HG03196 (cell line): ENCODE results near the gene INPP4A.

Experiments used
- ATAC-seq: cut with Tn5 transposase; IDR thresholded peaks from one replicate; pipeline ENCODE4 v1.9.1; 2021; ENCODE audit not compliant: unreplicated experiment

The INPP4A gene

DNA sequence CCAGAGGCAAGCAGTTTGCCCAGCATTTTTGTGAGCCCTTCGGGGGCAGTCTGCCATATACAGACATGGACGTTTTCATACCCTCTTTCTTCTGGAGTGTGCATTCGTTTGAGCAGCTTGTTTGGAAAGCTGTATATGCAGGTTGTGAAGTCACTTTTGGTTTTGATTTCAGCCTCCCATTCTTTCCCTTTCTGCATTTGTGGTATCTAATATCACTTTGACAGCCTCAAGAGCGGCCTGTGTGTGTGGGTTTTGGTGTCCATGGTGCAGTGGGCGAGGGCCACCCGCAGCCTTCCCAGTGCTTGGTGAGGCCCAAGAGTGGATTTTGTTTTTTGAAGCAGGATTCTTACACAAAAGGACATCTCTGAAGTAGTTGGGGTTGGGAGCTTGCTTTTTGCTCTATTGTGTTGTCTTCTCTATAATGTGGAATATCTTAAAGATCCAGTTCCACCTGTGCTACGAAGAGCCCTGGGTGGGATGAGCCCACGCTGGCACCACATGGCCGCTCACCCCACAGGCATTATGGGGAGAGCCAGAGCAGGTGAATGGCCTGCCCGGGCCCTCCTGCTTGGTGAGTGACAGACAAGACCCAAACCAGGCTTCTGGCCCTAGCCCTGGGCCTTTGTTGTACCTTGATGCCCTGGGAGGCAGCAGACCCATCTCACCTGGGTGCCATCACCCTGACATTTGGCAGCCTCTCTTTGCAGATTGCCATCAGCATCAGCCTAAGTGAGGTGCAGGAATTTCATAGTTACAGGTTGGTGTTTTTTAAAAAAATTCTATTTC lies 29.5 kb downstream of the INPP4A start:
- ATAC-seq = no peak

DNA sequence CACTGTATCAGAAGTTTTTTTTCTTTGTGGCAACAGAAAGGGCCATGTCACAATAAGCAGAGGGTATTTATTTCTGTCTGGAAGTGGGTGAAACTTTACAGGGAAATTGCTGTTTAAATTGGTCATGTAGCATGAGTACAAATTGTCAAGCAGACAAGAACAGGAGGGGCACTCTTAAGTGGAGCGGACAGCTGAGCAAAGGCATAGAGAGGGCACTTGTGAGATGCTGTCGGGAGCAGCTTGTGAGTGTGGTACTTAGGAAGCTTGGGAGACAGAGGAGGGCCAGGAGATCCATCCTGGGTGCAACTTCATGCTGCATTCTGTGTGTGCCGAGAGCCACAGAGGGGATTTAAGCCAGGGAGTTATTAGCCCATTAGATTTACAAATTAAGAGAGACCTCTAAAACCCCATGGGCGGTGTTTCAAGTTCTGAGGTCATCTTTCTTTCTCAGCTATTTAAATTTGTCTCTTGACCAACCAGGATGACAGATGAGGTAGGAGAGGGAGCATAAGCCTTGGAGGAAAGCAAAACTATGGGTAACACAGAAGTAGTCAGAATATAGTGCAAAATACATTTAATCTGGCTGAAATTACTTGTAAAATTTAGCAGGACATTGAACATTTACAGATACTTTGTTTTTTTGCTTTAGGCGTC lies 30.4 kb downstream of the INPP4A start:
- ATAC-seq = no peak

DNA sequence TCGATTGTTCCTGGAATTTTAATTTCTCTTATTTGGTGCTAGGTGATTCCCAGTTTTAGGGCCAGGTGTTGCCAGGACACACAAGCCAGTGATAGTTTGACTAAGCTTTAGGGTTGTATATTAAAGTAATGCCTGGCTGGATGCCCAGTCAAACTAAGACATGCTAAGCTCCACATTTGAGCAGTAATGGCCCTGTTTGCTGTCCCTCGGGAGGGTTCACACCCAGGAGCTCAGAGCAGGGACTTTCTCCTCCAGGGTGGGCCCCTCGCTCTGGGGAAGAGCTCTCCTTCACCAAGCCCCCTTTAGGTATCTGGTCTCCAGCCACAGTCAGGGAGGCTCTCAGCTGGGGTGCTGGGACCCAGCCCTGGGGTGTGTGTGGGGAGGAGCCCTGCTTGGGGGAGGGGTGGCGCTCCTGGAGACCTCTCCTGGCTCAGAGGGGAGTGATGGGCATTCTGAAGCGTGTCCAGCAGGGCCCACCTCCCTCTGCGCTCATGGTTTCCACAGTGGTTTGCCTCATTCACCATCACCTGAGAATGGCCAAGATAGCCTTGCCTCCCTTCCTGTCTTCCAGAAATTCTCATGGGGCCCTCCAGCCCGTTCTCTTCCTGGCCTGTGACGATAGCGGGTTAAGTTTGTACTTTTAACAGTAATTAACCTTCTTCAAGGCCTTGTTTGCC lies 31.7 kb downstream of the INPP4A start:
- peak; percentile 27 for ATAC-seq

DNA sequence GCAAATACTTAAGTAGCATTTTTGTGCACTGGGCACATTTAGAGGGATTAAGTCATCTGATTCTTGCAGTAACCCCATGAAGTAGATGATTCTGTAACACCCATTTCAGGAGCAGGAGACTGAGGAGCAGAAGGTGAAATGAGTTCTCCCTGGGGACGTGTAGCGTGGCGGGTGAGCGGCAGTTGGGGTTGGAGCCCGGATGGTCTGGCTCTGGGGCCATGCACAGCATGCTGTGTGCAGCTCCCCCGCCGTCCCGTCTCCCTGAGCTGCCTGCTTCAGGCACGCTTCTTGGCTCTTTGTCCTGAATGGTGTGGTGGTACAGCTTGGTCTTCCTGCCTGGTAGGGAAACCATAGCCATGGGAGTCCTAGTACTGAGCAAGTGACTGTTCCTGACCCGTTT lies 32.4 kb downstream of the INPP4A start:
- no peak for ATAC-seq

DNA sequence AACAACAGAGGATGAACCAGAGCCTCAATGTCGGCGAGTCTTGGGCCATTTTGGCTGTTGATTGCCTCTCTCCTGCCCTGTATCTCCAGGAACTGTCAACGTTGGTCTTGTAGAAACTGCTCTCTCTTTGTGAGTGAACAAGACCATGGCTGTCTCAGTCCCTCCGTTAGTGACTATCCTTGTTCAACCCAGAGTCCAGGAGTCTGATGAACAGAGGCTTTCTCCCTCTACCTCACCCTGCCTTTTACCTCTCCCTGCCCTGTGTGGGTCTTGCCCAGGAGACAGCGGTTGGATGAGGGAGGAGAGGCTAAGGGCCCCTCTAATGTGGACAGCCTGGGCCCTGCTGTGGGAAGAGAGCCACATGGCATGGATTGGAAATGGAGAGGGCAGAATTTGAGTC lies 32.8 kb downstream of the INPP4A start:
- ATAC-seq = no peak

DNA sequence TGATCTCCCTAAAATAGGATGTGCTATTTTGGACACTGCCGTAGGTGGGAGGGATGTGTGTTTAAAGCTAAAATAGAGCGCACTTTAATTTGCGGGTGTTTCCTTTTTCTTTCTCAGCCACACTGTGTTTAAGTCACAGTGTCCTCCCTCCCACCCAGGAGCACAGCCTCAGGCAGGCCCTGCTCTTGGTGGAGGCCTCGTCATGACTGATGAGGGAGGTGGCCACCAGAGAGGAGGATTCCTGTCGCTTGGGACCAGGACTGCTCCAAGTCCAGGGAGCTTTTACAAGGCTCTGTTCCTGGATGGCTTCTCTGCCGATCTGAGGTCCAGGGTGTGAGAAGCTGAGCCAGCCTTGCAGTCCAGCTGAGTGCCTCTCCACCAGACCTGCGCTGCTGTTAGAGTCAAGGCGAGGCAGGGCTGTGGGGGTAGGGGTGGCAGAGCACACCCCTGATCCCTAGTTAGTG lies 33.5 kb downstream of the INPP4A start:
- no peak for ATAC-seq

DNA sequence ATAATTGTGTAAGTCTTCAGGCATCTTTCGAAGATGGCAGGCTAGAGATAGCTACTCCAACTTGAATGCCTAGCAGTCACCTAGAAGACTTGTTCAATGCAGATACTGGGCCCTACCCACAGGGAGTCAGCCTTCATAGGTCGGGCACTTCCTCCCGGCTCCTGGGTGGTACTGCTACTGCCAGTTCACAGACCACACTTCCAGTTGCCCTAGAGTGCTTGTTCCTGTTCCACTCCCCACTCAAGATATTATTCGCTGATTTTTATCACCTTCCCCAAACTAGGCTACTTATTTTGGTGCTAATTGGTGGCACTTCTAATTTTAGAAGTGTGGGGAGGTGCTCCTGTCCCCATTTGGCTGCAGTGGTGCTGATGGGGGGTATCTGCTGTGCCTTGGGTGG lies 34.2 kb downstream of the INPP4A start:
- ATAC-seq = no peak

DNA sequence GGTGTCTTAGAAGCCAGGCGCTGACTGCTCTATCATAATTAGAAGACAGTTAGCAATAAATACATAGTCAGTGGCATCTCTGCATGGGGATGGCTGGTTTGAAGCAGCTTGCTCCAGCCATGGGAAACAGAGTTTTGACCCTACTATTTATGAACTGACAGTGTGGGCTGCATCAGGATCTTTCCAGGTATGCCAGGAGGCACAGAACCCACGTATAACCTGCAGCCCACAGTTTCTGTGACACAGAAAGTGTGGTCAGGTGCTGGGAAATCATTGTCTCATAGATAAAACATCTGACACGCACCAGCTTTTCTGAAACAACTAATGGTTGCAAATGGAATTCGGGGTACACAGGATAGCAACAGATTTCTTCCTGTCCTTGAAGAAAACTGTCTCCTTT lies 34.7 kb downstream of the INPP4A start:
- no peak for ATAC-seq

DNA sequence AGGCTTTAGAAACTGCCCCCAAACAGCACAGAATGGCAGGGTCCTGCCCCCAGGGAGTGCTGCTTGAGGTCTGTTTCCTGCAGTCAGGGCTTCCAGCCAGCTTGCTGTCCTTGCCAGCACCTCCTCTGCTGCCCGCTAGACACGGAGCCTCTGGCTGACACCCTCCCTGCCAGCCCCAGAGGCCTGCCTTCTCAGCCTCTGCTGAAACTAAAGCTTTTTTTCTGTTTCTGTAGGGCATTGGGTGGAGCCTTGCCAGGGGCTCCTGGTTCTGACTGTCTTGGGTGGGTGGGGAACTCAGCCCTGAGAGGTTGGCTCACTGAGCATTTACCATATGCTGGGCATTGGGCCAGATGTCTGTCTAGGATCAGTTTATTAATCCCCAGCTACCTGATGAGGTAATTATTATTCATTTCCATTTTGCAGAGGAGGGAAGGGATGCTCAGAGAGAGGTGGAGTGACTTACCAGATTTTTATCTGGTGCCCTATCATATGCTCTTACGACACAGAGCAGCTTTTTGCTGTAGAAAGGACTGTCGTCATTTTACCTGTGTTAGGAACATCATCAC lies 35.4 kb downstream of the INPP4A start:
- peak; percentile 43 for ATAC-seq

DNA sequence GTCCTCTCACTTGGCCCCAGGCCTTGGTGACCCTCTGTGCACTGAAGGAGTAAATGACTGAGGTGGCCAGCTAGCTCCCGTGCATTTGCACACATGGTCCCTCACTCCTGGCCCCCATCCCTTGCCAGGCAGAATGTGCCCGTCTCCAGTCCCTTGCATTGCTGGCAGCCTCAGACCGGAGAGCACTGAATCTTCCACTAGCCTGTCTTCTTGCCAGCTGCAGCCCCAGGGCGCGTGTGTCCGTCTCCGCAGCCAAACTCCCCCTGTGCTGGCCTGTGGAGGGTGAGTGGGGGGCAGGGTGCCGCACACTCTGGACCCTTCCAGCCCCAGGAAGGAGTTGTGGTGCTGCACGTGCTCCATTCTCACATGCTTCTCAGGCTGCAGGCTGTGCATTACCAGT lies 35.9 kb downstream of the INPP4A start:
- ATAC-seq = no peak

DNA sequence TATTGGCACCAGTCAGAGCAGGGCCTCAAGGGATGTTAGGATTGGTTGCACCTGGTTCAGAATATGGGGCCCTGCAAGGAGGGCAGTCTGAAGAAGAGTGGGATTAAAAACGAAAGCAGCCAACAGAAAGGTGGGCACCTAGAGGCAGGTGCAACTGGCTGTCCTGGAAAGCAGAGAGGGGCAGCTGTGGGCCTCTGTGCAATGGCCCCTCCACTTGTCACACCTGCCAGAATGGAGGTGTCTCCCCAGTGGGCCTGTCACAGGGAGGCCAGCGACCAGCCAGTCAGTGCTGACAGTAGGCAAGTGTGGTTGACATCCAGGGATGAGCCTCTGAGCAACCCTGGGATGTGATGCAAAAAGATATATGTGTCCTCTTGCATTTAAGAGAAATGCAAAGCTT lies 37.7 kb downstream of the INPP4A start:
- ATAC-seq = no peak

DNA sequence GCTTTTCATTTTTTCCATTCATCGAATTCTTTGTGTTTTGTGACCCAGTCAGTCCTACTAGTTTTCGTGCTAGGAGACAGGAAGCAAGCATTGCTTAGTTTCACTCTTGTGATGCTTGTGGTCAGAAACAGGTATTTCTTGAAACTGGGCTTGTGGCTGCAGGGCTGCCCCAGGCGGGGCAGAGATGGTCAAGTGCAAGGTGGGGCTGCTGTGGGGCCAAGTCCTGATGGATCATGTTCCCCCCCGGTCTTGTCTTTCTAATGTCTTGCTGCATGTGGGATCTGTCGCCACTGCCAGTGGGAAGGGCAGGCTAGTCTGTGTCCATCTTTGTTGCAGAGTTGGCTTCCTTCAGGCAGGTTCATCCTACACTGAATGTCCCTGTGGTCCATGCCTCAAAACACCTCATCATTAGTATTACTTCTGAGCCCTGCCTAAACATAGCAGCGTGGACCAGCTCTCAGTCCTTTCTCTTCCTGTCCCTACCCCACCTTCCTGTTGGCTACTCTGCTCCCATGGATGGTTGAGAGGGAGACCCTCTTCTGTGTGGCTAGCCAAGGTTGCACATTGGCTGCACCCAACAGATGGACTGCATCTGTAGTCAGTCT lies 38.7 kb downstream of the INPP4A start:
- peak; percentile 63 for ATAC-seq

DNA sequence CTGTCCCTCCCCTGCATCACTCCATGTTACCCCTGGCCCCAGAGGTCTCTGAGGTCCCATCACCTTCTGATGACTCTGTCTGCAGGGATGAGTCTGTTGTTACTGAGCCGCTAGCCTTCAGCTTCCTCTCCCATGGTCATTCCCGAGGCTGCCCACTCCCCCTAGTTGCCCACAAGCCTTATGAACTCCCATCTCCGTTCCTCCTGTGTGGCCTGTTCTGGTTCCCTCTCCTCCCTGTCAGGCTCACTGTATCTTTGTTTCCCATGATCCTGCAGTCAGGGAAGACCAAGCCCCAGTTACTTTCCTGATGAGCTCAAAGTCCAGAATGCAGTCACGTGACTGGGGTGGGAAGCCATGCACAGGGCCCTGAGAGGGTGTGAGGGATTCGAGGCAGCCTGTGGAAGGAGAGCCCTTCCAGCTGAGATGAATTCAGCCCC lies 39.5 kb downstream of the INPP4A start:
- ATAC-seq = no peak

DNA sequence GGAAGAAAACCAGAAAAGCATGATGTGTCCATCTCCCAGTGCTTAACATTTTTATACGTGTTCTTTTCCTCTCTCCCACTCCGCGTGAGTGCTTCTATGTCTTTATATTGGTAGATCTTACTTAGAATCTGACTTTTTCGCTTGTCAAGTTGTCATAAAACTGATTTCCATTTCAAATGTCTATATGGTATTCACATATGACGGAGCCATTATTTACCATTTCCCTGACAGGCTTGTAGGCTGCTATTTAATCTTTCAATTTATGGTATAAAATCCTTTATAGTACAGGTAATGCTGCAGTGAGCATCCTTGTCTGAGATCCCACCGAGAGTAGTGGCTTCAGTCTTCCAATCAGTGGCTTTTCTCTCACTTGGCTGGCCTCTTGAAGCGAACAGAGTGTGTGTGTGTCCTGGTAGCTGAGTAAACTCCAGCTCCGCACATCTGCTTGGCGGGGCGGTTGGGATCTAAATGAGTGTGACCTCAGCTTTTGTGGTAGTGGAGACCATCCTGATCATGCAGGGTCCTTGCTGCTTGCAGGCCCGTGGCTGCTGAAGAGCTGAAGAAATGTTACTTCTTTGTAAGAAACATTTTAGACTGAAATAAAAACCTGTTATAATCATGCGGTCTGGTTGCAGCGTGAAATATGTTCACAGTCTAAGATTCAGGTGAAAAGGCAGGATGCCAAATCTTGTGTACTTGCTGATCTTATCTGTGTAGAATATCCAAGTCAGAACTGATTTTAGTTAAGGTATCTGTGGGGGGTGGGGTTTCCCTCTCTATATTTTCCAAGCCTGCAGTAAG lies 40.2 kb downstream of the INPP4A start:
- ATAC-seq = no peak

DNA sequence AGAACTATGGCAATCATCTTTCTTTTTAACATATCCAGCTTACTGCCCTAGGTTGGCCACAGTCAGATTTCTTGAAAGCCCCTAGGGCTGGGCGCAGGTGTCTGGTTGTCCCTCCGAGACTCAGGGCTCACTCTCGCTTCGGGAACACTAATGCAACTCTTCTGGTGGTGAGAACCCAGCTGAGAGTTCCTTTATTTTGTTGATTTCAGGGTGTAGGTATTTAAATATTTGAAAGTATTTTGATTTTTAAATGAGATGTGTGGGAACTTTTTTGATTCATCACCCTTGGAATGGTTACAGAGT lies 40.7 kb downstream of the INPP4A start:
- ATAC-seq = no peak

DNA sequence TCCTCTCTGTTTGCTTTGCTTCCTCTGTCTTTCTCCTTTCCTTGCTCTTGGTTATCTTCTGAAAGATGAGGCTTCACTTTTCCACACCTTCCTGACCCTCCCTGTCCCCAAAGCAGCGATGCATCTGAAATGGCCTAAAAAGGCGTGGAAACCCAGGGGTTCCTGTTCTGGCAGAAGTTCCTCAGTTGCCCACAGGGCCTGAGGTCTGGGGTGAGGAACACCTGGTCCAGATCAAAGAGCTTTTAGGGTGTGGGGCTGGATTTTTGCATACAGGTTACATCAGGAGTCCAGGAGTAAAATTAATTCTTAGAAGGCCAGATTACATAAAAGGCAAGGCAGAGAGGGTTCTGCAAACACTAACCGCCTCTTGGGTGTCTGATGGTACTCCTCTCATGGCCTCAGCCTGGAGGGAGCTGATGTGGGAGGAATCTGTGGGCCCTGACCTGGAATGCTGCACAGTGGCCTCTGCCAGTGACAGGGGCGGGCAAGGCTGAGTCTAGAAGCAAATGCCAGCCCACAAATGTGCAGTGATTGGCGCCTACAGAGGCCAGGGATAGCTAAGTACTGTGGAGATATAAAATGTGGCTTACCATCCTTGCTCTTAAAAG lies 41.8 kb downstream of the INPP4A start:
- ATAC-seq = no peak

DNA sequence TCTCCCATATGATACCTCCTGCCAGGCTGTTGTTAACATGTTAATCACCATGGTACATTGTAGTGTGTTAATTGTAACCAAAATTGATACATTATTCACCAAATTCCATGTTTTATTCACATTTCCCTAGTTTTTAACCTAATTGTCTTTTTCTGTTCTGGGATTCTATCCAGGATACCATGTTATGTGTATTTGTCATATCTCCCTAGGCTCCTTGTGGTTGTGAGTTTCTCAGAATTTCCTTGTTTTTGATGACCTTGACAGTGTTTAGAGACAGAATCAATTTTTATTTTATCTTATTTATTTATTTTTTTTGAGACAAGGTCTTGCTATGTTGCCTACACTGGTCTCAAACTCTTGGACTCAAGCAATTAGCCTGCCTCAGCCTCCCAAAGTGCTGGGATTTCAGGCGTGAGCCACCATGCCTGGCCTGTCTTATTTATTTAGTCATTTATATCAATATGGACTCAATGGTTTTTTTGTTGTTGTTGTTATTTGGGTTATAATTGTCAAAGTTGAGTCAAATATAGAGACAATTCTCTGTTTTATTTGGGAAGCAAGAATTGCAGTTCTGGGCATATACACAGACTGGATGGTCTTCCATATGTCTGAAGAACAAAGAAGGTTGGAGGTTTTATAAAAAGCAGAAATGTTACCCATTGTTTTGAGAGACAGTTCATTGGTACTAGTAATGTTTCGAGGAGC lies 42.6 kb downstream of the INPP4A start:
- ATAC-seq = no peak

DNA sequence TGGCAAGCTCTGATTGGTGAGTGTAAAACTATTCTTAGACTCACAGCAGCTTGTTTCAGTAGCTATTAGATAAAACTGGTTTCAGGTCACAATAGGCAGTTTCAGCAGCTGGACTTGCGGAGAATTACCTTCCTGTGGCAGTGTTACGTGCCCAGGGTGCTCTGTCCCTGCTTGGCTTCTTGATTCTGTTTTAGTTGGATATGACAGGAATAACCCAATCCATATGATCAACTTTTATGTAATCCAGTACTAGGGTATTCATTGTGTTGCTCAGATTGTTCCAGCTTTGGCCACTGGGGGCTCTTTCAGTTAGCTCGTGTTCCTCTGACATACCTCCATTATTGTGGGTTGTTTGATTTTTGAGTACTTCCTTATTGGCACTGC lies 43.1 kb downstream of the INPP4A start:
- no peak for ATAC-seq

DNA sequence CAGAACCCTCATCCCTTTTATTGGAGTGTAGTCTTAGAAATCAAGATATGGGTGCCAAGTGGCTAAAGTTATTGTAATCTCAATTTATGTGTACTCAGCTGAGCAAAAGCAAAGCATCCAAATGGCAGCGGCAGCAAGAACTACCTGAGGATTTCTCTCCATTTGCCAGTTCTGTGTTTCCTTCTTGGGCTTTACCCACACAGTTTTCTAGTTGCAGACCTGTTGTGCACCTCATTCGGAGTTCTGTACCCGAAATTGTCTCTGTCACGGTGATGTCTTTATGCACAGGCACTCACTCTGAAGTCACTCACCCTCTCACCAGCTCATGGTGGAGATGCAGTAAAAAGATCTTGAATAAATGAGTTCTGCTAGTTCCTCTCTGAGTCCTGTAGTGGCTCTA lies 43.6 kb downstream of the INPP4A start:
- no peak for ATAC-seq

DNA sequence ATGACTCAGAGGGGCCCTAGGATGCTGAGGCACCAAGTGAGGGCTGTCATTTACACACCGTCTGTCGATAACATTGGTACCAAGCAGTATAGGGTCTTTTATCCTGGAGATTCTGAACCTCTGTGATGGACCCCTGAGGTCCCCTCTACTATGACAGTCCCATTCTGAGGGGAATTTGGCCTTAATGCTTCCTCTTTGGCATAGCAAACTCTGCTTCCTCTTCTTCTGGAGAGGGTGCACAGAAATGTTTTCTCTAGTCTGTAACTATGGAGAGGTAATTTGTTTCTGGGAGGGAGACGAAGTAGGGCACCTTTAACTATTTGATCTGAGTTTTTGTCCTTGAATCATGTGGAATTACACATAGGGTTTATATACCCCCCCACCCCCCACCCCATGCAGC lies 44.8 kb downstream of the INPP4A start:
- ATAC-seq = no peak
